ENCODE data around the gene FBXO9.
A peak's percentile ranks its signal among the peaks of the same experiment; 100 is the strongest.

FBXO9 gene

GRCh38 chr6:53095716-53096115 lies 30.5 kb downstream of the FBXO9 start:
- DNase-seq: no peak

DNA sequence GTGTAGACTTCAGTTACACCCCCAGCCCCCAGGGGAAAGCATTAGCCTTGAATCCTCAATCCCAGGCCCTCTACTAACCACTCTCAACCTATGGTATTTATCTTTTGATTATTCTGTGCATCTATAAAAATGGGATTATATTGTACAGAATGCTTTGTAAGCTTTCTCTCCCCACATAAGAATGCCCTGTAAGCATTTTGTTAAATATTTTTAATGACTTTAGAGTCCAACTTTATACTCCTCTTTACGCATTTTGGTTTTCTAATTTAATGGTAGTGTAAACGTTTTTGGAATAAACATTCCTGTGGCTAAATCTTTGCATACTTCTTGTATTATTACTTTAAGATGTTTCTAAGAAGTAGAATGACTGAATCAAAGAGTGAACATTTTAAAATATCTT lies 35.4 kb downstream of the FBXO9 start:
- no peak for DNase-seq

GRCh38 chr6:53101006-53101405 lies 35.8 kb downstream of the FBXO9 start:
- DNase-seq: no peak

GRCh38 chr6:53103993-53104675 lies 38.9 kb downstream of the FBXO9 start:
- peak in 1 of 6 experiments; percentile 3 for DNase-seq

- DNase-seq: no peak
These were observed 39.7 kb downstream of the FBXO9 start for GRCh38 chr6:53104916-53105315.

DNA sequence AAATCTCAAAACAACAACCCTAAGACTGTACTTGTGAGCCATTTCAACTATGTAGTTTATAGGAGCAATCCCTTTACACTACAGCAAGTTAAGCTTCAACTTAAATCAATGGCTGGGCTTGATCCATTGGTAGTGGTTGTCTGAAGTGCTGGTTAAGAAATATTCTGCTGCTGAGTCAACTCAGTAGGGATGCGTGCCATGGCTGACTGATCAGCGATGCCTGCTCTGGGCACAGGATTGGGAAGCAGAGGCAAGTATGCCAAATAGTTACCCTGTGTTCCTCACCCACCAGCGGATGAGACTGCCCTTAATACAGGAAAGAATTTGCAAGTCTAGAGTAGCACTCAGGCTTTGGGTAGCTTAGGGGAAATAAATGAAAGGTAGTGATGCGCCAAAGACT lies 41.9 kb downstream of the FBXO9 start:
- no peak for DNase-seq

DNA sequence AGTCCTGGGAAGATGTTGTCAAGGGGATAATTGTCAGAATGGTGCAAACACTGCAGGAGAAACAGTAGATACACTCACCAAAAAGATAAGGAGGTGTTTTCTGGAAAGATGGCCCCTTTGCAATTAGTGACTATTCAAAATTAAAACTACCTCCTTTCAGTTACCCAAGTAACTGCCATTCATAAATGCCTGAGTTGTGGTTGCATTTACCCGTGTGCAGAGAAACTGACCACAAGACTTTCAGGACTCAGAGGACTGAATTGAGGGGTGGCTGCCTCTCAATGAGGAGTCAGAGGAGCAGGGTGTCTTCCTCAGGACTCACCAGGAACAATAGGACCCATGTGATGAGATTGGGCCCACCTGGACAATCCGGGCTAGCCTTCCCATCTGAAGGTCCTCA lies 44.4 kb downstream of the FBXO9 start:
- DNase-seq: no peak

- no peak for DNase-seq
These were observed 46.7 kb downstream of the FBXO9 start for GRCh38 chr6:53111865-53112264.

- no peak for DNase-seq
These were observed 47.2 kb downstream of the FBXO9 start for GRCh38 chr6:53112404-53112803.

- DNase-seq: no peak
These were observed 47.7 kb downstream of the FBXO9 start for GRCh38 chr6:53112871-53113270.

DNA sequence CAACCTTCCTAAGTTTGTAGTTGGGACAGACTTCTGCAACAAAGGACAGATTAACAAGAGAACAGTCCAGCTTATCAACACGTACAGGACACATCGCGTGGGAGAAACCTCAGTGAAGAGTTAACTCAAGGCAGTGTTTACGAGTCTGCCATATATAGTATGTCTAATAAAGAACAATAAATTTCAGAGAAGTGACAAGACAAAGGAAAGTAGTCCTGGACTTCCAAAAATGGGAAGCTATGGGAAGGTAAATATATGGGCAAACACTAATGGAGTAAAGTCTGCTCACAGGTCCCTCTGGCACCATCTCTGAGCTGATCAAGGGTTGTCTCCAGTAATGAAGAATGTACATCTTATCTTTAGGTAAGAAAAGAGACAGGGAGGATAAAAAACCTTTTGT lies 48.5 kb downstream of the FBXO9 start:
- no peak for DNase-seq

DNA sequence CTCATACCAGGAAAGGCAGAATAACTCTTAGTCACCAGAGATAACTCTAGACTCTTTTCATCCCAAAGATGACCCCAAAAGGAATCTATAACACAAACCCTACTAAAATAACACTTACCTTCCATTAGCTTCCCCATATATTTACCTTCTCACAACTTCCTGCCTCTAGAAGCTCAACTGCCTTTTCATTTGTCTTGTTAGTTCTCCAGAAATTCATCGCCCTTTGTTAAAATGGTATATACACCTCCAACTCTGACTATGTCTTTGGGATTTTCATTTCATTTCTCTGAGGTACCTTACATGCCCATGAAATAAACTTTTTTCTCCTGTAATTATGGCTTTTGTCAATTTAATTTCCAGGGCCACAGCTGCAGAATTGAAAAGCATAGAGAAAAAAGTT lies 49.9 kb downstream of the FBXO9 start:
- DNase-seq: no peak

- DNase-seq: no peak
These were observed 50.5 kb downstream of the FBXO9 start for GRCh38 chr6:53115741-53116140.

GRCh38 chr6:53119349-53119748 lies 54.1 kb downstream of the FBXO9 start:
- no peak for DNase-seq

DNA sequence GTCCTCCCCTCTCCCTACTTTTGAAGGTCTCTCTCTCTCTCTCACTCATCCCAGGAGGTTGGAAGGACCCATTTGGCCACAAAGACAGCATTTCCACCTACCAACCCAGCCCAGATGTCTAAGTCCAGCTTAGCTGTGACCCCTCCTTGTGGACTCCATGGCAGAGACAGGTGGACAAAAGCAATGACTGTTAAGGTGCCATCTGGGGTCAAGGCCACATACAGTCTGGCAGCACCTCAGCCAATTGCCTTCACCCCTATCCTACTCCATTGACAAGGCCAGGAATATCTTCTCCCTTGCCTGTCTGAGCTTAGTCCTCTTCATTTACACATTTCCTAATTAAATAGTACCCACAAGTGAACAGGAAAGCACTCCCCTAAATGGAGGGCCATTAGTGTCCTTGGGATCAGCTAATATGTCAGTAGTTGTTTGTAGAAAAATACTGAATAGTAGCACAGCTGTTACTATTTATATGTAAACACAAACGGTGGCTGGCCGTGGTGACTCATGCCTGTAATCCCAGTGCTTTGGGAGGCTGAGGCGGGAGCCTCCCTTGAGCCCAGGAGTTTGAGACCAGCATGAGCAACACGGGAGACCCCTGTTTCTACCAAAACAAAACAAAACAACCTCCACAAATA lies 54.7 kb downstream of the FBXO9 start:
- DNase-seq: no peak

DNA sequence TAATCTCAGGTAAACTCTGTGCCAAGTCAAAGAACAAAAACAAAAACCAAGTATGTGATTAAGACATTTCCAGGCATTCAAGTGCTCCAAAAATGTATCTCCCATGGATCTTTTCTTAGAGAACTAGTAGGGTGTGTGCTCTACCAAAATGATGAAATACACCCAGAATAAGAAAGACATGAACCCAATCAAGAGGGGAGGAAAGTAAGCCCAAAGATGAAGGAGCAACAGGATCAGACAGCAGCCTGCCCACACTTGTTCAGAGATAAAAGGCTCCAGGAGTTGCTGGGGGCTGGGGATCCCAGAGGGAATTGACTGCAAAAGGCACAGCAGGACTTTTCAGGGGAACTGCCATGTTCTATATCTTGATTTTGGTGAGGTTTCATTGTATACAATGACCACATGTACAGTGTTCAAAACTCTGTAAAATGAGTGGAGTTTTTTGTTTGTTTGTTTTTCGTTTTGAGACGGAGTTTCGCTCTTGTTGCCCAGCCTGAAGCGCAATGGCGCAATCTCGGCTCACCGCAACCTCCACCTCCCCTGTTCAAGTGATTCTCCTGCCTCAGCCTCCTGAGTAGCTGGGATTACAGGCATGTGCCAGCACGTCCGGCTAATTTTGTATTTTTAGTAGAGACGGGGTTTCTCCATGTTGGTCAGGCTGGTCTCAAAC lies 59.1 kb downstream of the FBXO9 start:
- DNase-seq: no peak

DNA sequence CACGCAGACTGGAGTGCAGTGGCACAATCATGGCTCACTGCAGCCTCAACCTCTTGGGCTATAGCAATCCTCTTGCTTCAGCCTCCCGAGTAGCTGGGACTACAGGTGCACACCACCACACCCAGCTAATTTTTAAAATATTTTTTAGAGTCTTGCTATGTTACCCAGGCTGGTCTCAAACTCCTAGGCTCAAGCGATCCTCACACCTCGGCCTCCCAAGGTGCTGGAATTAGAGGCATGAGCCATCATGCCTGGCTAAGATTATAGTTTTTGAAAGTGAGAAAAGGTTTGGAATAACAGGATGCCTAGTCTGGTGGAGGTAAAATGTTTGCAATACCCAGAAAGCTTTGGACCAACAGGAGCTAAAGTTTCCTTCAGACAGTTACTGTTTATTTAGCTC lies 60.1 kb downstream of the FBXO9 start:
- DNase-seq: no peak

DNA sequence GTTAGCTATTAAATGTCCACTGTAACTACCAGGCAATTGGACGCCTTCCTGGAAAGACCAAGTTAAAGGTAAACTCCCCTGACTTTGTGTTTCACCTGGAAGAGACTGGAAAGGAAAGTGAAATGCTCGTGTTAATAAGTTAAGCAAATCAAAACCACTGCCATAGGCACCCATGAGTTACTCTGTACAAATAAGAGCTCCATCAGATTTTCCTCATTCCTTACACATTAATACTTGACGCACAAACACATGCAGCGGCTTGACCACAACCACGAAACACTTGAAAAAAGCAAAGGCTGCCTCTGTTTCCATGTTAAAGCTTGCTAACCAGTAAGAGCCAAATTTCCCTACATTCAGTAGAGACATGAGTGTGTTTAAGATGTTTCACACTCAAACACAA lies 63.6 kb downstream of the FBXO9 start:
- DNase-seq: no peak

- DNase-seq: no peak
These were observed 65.5 kb downstream of the FBXO9 start for GRCh38 chr6:53130569-53131290.

- no peak for DNase-seq
These were observed 68.8 kb downstream of the FBXO9 start for GRCh38 chr6:53133961-53134360.

DNA sequence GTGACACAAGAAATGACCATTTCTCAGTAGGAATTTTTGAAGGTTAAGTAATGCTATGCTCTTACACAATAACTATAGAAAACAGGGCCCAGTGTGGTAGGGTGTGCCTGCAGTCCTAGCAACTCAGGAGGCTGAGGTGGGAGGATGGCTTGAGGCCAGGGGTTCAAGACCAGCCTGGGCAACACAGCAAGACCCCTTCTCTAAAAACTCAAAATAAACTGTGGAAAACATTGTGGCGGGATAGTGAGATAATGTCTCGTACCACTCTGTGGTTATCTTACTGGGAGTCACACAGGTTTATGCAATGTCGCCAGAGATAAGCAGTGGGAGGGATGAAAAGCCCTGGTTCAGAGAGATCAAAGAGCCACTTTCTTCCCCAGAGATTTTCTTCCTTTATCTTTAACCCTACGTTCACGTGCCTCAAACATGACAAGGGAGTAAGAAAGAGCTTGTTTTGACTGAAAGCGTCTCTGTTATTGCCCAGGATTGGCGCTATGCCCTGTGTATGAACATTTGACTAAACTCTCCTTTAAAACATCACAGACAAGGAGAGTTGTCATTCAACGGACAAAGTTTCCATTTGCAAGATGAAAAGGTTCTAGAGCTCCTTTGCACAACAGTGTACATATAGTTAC lies 69.5 kb downstream of the FBXO9 start:
- DNase-seq: no peak

DNA sequence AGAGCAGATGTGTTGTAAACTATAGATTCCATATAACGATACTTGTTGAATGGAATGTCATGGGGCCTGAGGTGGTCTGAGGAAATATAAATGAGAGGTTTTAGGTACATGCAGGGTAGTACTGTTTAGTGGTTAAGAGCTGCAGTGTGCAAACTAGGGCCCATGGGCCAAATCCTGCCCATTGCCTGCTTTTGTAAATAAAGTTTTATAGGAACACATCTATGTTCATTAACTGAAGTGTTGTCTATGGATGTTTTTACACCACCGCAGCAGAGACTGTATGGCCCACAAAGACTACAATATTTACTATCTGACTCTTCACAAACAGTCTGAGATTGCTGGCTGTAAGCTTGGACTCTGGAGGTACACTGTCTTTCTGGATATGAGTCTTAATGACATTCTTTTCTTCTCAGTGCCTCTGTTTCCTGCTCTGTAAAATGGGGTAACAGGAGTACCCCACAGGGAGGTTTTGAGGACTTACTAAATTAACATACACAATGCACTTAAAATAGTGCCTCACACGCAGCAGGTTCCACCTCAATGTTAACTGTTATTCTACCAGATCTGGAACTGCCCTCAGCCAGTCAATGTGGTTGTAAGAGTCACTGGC lies 70.9 kb downstream of the FBXO9 start:
- no peak for DNase-seq

Data from stimulated activated naive CD4-positive, alpha-beta T cell (primary cell).